Measurements from ENCODE around the gene ADSS2. TPM values are rescaled to one million over a fixed set of nuclear protein-coding genes. Genes with fewer than 3 reads are reported as not detected.

ADSS2 gene
- total RNA-seq, 1 donor from 2014 or later, result 46.9 TPM

- DNase-seq (ENCODE audit: low read depth), result no peak
- no peak overlapping the region for H3K4me3 ChIP-seq (ENCODE audit: low read depth, low read length)
- no peak for TF ChIP-seq CTCF (conservative IDR thresholded peaks at IDR 0.05; ENCODE audit: low read depth, low read length)
Observed at GRCh38 chr1:244431166-244431565, 20.5 kb downstream of the ADSS2 start.

- no peak overlapping the region for H3K4me3 ChIP-seq (ENCODE audit: low read depth, low read length)
- DNase-seq (ENCODE audit: low read depth), result no peak
- TF ChIP-seq CTCF (conservative IDR thresholded peaks at IDR 0.05; ENCODE audit: low read depth, low read length), result no peak
Observed at GRCh38 chr1:244429818-244430217, 21.9 kb downstream of the ADSS2 start.

- H3K4me3 ChIP-seq (ENCODE audit: low read depth, low read length), result no peak overlapping the region
- no peak for DNase-seq (ENCODE audit: low read depth)
- TF ChIP-seq CTCF (conservative IDR thresholded peaks at IDR 0.05; ENCODE audit: low read depth, low read length), result no peak
Observed at GRCh38 chr1:244427647-244428046, 24.1 kb downstream of the ADSS2 start.

- TF ChIP-seq CTCF (conservative IDR thresholded peaks at IDR 0.05; ENCODE audit: low read depth, low read length), result no peak
- H3K4me3 ChIP-seq (ENCODE audit: low read depth, low read length), result no peak overlapping the region
- DNase-seq (ENCODE audit: low read depth), result no peak
Observed at GRCh38 chr1:244424649-244425334, 26.9 kb downstream of the ADSS2 start.

- DNase-seq (ENCODE audit: low read depth), result no peak
- H3K4me3 ChIP-seq (ENCODE audit: low read depth, low read length), result no peak overlapping the region
- TF ChIP-seq CTCF (conservative IDR thresholded peaks at IDR 0.05; ENCODE audit: low read depth, low read length), result no peak
Observed at GRCh38 chr1:244422174-244422573, 29.5 kb downstream of the ADSS2 start.

GRCh38 chr1:244419024-244419423 lies 32.7 kb downstream of the ADSS2 start:
- H3K4me3 ChIP-seq (ENCODE audit: low read depth, low read length), result no peak overlapping the region
- no peak for DNase-seq (ENCODE audit: low read depth)
- TF ChIP-seq CTCF (conservative IDR thresholded peaks at IDR 0.05; ENCODE audit: low read depth, low read length), result no peak

GRCh38 chr1:244414543-244414942 lies 37.2 kb downstream of the ADSS2 start:
- peak; percentile 61 for TF ChIP-seq CTCF (conservative IDR thresholded peaks at IDR 0.05; ENCODE audit: low read depth, low read length)

More at GRCh38 chr1:244414543-244414942, 37.2 kb downstream of the ADSS2 start:
- H3K4me3 ChIP-seq (ENCODE audit: low read depth, low read length), result no peak overlapping the region
- DNase-seq (ENCODE audit: low read depth), result peak; percentile 38
